H1 (cell line): ENCODE measurements around the gene ITSN1. TPM values are rescaled to one million over a fixed set of nuclear protein-coding genes. Genes with fewer than 3 reads are reported as not detected.

ENCODE experiments used
- ASH2L ChIP-seq: fragments of 200-600, 300-600 bp; sonication (generic); IDR thresholded peaks from one replicate; pipeline ENCODE4 v1.7.1; 2017; ENCODE audit warnings: low read length
- BACH1 ChIP-seq: IDR thresholded peaks from 2 replicates; pipeline ENCODE4 v1.6.1; 2012; ENCODE audit warnings: low read length, improper control_type of control experiment
- BRCA1 ChIP-seq: IDR thresholded peaks from 2 replicates; pipeline ENCODE4 v1.6.1; 2012; ENCODE audit warnings: low read depth, low read length, improper control_type of control experiment
- RAD21 ChIP-seq, 2 experiments: IDR thresholded peaks in 1 of 2; conservative IDR thresholded peaks in 1 of 2; 2 replicates each; pipeline ENCODE4 v1.6.1; 2011; ENCODE audit warnings: low read depth in 2 of 2, low read length in 2 of 2, improper control_type of control experiment in 1 of 2, inconsistent platforms in 1 of 2, mild to moderate bottlenecking in 1 of 2, moderate library complexity in 1 of 2
- TAF7 ChIP-seq: optimal IDR thresholded peaks from 2 replicates; pipeline ENCODE3; 2011; ENCODE audit warnings: low read depth, mild to moderate bottlenecking, inconsistent platforms, low read length, moderate library complexity, borderline replicate concordance
- polyA plus RNA-seq, 7 experiments: library from polyadenylated mRNA; depleted of rRNA in 3 of 7; stranded (reverse) in 5 of 7; unstranded in 2 of 7; fragments of >200 nt in 5 of 7; fragments of 200-250 nt in 2 of 7; gene quantifications; 1 replicate in 5 of 7; 2 replicates in 1 of 7; 4 replicates in 1 of 7; pipeline versions ENCODE4 v1.2.1 to v1.2.3, GENCODE V29; 2011 to 2013; ENCODE audit warnings: missing spikeins in 2 of 7, mixed read lengths in 2 of 7
- total RNA-seq: library from RNA; stranded (reverse); fragmentation: NEBNext Ultra II Directional; extraction: Animal tissue kit (Norgen Biotek cat#: 25700); gene quantifications from 2 replicates; pipeline ENCODE4 v1.2.1, GENCODE V29; 2021

The ITSN1 gene
- total and polyA plus RNA-seq, 2 of the 8 experiments (the other 6 are each of a cell fraction or from before 2014, with no cell fraction given): 60.8 to 78.1 TPM

DNA sequence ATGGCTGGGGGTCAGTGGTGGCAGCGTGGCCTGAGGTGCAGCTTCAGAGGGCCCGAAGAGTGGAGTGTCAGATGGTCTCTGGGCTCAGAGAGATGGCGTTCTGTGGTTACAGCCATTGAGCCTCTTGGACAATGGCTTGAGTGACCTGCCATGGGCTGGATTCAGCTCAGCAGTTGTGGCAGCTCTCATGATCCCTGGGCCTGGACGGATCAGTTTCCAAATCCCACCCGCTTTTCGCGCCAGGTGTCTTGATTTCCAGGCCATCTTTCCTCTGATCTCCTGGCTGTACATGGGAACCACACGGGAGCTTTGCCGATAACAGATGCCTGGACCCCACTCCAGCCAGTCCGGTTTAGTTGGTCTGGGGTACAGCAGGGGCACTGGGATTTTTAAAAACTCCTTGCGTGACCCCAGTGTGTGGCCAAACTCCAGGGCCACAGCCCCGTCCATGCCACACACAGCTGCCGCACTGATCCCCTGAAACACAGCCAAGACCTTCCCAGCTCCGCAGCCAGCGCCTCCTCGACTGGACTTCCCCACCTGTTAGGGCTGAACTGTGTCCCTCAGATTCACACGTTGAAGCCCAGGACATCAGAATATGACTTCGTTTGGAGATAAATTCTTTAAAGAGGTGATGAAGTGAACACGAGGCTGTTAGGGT is 205.4 kb downstream of the ITSN1 start (continued):
- TF ChIP-seq ASH2L: no peak
- TF ChIP-seq BRCA1: no peak
- TF ChIP-seq BACH1: no peak
- no peak for TF ChIP-seq RAD21 (IDR thresholded peaks at IDR 0.05 in 1 of 2, conservative IDR thresholded peaks at IDR 0.05 in 1 of 2; ENCODE audit: low read depth in 2 of 2, low read length in 2 of 2)
- TF ChIP-seq TAF7: no peak
- TF ChIP-seq, all 59 proteins: peak for 0
